Measurements from ENCODE around the gene EVC2. TPM values are rescaled to one million over a fixed set of nuclear protein-coding genes. Genes with fewer than 3 reads are reported as not detected.

The EVC2 gene
- total RNA-seq, 1 experiment from 2014 or later = 6.0 TPM

DNA sequence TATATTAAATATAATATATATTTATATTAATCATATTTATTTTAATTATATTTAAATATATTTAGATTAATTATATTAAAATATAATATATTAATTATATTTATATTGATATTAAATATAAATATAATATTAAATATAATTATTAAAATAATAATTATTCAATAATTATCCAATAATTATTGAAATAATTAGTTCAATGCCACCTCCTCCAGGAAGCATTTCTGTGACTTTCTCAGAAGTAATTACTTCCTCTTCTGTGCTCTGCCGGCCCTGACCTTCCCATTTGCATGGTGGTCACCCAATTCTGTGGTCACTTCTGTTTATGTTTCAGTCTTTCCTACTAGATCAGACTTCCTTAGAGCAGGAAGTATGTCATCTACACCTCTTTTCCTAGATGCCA, 45.8 kb downstream of the EVC2 start:
- CTCF ChIA-PET = no interaction called here
- Histone ChIP-seq H3K27ac (ENCODE audit: low read depth, low read length, poor library complexity, severe bottlenecking) (no peak overlapping the region), H3K4me1 (ENCODE audit: insufficient read depth, low read length, poor library complexity, severe bottlenecking) (no peaks in the 10 kb centered on the region), H3K27me3 (replicated peaks; ENCODE audit: insufficient read depth, low read depth, low read length, poor library complexity) (no peaks in the 10 kb centered on the region), H3K4me3 (ENCODE audit: low read depth, low read length, poor library complexity, severe bottlenecking) (no peak overlapping the region), H3K9me3 (ENCODE audit: low read depth, low read length, poor library complexity, severe bottlenecking) (peaks cover 1% of the 10 kb centered on the region), H3K36me3 (ENCODE audit: insufficient read depth, low read length, poor library complexity, severe bottlenecking) (peaks cover 11% of the 10 kb centered on the region)
- DNase-seq (ENCODE audit: low spot score) = no peak
- no TSS peak for BruUV-seq (replicated peaks)
- intact Hi-C loops (cut with micrococcal nuclease; ENCODE audit: unreplicated experiment) = no loop called here
- POLR2A ChIA-PET (ENCODE audit: low non-redundant PET) = no interaction called here
- no peak for TF ChIP-seq EZH2 (IDR thresholded peaks at IDR 0.05; ENCODE audit: borderline replicate concordance, low read depth, low read length, poor library complexity, severe bottlenecking)
- TF ChIP-seq, protein P1, sequence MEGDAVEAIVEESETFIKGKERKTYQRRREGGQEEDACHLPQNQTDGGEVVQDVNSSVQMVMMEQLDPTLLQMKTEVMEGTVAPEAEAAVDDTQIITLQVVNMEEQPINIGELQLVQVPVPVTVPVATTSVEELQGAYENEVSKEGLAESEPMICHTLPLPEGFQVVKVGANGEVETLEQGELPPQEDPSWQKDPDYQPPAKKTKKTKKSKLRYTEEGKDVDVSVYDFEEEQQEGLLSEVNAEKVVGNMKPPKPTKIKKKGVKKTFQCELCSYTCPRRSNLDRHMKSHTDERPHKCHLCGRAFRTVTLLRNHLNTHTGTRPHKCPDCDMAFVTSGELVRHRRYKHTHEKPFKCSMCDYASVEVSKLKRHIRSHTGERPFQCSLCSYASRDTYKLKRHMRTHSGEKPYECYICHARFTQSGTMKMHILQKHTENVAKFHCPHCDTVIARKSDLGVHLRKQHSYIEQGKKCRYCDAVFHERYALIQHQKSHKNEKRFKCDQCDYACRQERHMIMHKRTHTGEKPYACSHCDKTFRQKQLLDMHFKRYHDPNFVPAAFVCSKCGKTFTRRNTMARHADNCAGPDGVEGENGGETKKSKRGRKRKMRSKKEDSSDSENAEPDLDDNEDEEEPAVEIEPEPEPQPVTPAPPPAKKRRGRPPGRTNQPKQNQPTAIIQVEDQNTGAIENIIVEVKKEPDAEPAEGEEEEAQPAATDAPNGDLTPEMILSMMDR (conservative IDR thresholded peaks at IDR 0.05; ENCODE audit: low read depth, low read length) = no peak

DNA sequence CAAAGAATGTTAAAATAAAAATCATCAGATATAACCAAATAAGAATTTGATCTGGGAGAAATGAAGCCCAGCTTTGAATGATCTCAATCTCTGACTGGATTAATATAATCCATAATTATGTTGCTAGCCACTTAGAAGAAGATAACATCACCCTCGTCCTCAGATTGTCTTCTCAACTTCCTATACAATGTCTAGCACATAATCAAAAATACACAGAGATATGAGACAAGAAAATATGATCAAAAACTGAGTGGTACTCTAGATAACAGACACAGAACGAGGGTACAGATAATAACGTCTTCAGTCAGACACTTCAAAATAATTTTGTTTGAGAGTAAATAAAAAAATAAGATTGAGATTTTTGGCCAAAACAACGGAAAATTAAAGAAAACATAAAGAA, 47.1 kb downstream of the EVC2 start:
- Histone ChIP-seq H3K27me3 (replicated peaks; ENCODE audit: insufficient read depth, low read depth, low read length, poor library complexity) (no peaks in the 10 kb centered on the region), H3K27ac (ENCODE audit: low read depth, low read length, poor library complexity, severe bottlenecking) (no peak overlapping the region), H3K36me3 (ENCODE audit: insufficient read depth, low read length, poor library complexity, severe bottlenecking) (peaks cover 11% of the 10 kb centered on the region), H3K9me3 (ENCODE audit: low read depth, low read length, poor library complexity, severe bottlenecking) (no peaks in the 10 kb centered on the region), H3K4me3 (ENCODE audit: low read depth, low read length, poor library complexity, severe bottlenecking) (no peak overlapping the region), H3K4me1 (ENCODE audit: insufficient read depth, low read length, poor library complexity, severe bottlenecking) (no peaks in the 10 kb centered on the region)
- ChIA-PET POLR2A (ENCODE audit: low non-redundant PET) (no interaction called here), CTCF (no interaction called here)
- DNase-seq (ENCODE audit: low spot score) = no peak
- intact Hi-C loops (cut with micrococcal nuclease; ENCODE audit: unreplicated experiment) = no loop called here
- no TSS peak for BruUV-seq (replicated peaks)
- TF ChIP-seq, protein P1 (conservative IDR thresholded peaks at IDR 0.05; ENCODE audit: low read depth, low read length) = no peak
- TF ChIP-seq EZH2 (IDR thresholded peaks at IDR 0.05; ENCODE audit: borderline replicate concordance, low read depth, low read length, poor library complexity, severe bottlenecking) = no peak

- intact Hi-C loops (cut with micrococcal nuclease; ENCODE audit: unreplicated experiment) = no loop called here
- Histone ChIP-seq H3K4me3 (ENCODE audit: low read depth, low read length, poor library complexity, severe bottlenecking) (no peak overlapping the region), H3K36me3 (ENCODE audit: insufficient read depth, low read length, poor library complexity, severe bottlenecking) (peaks cover 11% of the 10 kb centered on the region), H3K9me3 (ENCODE audit: low read depth, low read length, poor library complexity, severe bottlenecking) (no peaks in the 10 kb centered on the region), H3K27ac (ENCODE audit: low read depth, low read length, poor library complexity, severe bottlenecking) (no peak overlapping the region), H3K27me3 (replicated peaks; ENCODE audit: insufficient read depth, low read depth, low read length, poor library complexity) (no peaks in the 10 kb centered on the region), H3K4me1 (ENCODE audit: insufficient read depth, low read length, poor library complexity, severe bottlenecking) (no peaks in the 10 kb centered on the region)
- no peak for DNase-seq (ENCODE audit: low spot score)
- ChIA-PET POLR2A (ENCODE audit: low non-redundant PET) (no interaction called here), CTCF (no interaction called here)
- BruUV-seq (replicated peaks) = no TSS peak
- no peak for TF ChIP-seq EZH2 (IDR thresholded peaks at IDR 0.05; ENCODE audit: borderline replicate concordance, low read depth, low read length, poor library complexity, severe bottlenecking)
- TF ChIP-seq, protein P1 (conservative IDR thresholded peaks at IDR 0.05; ENCODE audit: low read depth, low read length) = no peak
Measured at GRCh38 chr4:5660185-5660584, 48.2 kb downstream of the EVC2 start.
